Glomerular visceral epithelial cell (primary cell): ENCODE data around the gene RNU1-4.
"Not testable (repeated sequence)": the region's sequence is repeated elsewhere in the genome, so short reads cannot be mapped to it uniquely, and the experiment has no call there.

ENCODE experiments used
- DNase-seq: peaks from one replicate; pipeline ENCODE4 v3.0.0-alpha.2; 2016; ENCODE audit errors: extremely low spot score

The RNU1-4 gene

DNA sequence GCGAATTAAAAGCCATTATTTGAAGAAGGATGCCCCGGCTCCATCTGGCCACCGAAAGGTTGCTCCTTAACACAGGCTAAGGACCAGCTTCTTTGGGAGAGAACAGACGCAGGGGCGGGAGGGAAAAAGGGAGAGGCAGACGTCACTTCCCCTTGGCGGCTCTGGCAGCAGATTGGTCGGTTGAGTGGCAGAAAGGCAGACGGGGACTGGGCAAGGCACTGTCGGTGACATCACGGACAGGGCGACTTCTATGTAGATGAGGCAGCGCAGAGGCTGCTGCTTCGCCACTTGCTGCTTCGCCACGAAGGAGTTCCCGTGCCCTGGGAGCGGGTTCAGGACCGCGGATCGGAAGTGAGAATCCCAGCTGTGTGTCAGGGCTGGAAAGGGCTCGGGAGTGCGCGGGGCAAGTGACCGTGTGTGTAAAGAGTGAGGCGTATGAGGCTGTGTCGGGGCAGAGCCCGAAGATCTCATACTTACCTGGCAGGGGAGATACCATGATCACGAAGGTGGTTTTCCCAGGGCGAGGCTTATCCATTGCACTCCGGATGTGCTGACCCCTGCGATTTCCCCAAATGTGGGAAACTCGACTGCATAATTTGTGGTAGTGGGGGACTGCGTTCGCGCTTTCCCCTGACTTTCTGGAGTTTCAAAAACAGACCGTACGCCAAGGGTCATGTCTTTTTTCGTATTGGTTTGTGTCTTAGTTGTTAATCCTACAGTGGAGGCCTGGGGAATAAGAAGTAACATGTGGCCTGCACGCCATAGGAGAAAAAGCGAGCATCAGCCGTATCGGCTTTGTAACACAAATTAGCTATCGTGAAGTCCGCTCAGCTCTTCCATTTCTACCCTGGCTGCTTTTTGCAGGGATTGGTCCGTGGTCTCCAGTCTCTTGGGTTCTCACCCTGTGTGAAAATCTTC, at the start of gene RNU1-4:
Gene RNU1-4 (plus strand): TSS at position 470 of the 918 bp plus-strand sequence.
- not testable (repeated sequence) for DNase-seq

DNA sequence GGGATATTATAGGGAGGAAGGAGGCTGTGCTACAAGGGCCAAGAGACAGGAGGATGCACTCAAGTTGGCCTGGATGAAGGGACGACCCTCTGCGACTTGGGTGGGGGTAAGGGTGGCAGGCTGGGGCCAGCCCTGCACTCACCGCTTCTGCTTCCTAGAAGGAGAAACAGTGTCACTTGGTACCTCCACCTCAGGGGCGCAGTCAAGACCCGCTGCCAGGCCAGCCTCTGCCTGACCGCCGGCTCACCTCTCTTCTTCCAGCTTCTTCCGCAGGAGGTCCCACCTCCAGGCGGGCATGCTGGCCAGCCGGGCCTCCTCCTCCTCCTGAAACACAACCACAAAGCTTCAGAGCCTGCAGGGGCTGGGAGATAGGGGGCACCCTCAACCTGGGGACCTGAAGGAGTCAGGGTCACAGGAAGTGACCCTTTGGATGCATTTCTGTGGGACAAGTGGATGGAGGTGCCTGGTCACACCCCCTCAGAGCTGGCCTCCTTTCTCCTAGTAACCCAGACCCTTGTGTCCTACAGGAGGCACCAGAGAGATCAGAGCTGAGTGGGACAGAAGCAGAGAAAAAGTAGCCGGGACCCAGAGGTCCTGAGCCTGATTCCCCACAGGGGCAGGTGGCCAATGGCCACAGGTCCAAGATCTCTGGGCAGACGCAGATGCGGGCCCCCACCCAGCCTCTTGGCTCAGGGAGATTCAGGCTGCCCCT, 49.2 kb upstream of the RNU1-4 start:
- DNase-seq = not testable (repeated sequence)

DNA sequence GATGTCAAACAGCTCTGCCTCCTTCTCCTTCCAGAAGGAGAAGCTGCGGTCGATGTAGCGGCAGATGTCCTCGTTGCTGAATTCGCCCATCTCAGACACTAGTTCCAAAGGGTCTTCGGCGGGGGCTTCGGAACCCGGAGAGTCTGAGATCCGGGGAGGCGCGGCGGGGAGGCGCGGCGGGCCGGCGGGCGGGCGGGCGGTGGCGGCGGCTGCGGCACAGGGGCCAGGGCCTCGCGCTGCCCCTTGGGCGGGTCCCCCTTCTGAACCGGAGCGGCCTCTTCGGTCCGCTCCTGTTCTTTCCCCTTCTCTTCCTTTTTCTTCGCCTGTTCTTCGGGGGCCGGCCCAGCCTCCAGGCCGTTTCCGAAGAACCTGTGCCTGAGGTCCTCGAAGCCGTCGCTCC, 48.0 kb upstream of the RNU1-4 start:
- DNase-seq = not testable (repeated sequence)

DNA sequence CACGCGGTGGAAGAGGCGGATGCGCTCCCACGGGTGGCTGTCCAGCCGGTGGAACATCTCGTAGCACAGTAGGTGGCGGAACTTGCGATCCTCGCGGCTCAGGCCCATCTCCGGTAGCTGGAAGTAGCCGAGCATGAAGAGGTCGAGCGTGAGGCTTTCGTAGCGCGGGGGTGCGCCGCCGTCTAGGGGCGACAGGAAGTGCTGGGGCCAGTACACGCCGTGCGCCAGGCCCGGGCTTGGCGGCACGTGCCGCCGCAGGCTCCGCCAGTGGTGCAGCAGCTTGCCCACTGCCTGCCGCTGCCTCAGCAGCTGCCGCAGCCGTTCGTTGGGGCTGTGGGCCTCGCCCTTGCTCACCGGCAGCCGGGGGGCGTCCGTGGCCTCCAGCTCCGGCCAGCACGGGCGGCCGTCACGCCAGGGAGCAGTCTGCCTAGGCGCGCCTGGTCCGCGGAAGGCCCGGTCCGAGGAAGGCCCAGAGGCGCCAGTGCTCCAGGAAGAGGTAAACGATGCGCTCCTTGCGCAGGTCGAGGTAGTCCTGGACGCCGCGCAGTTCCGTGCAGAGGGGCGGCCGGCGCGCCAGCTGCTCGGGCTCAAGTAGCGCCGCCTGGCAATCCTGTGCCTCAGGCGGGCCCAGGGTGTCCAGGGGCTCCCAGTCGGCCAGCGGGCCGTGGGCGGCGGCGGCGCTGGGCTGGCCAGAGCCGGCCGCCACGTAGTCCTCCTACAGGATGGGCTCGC, 47.4 kb upstream of the RNU1-4 start:
- DNase-seq = not testable (repeated sequence)

DNA sequence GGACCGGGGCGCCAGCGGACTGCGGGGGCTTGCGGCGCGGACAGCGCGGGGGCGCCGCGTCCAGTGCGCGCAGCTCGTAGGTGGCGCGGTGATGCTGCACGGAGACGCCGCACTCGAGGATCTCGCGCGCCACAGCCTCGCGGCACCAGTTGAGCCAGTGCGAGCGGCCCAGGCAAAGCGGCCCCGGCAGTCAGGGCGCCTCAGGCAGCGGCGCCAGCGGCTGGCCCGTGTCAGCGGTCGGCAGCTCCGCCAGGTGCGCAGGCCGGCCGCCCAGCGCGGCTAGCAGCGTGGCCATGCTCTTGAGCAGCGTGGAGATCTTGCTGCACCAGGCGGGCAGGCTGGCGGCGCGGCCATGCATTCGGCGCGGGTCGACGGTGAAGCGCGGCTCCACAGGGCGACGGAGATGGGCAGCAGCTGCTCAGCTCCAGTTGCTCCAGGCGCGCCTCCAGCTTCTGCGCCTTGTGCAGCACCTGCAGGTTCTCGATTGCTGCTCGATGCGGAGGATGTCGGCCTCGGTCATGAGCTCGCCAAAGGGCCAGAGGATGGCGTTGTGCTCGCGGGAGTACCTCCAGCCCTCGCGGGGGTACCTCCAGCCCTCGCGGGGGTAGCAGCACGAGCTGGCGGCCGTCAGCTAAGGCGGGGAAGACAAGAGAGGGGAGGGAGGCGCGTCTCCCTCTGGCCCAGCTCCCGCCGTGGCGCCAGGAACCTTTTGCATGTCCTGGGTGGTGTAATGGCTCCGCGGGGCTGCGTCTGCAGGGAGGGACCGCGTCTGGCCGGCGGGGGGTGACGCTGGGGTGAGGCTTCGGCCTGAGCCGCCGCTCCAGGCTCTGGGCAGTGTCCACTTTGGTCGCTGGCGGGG, 46.6 kb upstream of the RNU1-4 start:
- not testable (repeated sequence) for DNase-seq

DNA sequence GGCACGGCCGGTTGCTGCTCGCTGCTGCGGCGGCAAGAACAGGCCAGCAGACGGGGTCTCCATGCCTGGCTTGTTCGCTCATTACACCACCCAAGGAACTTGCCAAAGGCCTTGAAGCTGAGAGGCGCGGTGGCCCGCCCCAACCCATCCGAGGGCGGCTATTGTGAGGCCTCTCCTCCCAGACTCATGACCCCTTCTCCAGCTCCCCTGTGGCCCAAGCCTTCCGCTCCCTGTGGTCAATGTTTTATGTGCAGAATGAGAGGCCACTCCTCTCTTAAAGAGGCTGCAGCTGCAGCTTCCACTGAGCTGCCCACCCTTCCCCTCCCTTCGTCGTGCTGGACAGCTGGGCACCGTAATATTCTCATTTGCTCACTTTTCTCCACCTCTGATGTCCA, 46.0 kb upstream of the RNU1-4 start:
- DNase-seq = not testable (repeated sequence)

DNA sequence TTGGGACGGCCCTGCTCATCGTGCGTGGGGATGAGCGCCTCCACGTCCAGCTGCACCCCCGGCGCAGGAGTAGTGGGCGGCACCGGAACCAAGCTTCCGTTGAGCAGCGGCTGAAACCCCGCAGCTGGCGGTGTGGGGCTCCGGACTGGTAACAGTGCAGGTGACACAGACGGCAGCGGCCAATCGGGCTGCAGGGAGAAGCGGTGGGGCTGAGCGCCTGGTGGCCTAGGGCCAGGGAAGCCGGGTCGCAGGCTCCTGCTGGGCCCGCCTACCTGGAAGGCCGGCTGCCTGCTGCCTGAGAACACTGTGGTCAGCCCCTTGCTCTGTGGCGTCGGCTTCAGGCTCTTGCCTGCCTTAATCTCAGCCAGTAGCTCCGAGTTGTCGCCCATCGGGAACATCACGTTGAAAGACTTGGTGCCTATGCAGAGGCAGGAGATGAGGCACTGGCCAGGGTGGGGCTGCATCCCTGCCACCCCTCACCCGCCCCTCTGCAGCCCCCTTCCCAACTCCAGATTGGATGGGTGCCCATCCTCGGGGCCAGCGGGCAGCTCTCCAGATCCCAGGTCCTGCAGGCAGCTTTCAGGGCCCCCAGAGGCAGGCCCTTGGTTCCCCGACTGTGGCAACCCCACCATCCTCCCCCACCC, 43.7 kb upstream of the RNU1-4 start:
- DNase-seq = peak; percentile 10

DNA sequence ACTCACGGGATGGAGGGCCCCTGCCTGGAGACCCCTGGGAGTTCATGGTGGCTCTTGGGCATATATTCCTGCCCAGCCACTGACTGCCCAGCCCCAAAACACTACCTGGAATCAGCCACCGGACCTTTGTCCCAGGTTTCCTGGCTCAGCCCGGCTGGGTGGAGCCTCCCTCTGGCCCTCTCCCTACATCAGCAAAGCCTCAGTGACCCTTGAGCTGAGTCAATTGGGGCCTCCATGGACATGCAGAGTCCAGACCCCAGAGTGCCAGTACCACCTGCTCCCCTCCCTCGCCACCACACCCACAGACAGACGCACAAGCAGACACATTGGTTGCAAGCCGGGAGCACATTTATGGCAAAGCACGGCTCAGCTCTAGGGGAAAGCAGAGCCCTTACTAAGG, 43.2 kb upstream of the RNU1-4 start:
- not testable (repeated sequence) for DNase-seq

DNA sequence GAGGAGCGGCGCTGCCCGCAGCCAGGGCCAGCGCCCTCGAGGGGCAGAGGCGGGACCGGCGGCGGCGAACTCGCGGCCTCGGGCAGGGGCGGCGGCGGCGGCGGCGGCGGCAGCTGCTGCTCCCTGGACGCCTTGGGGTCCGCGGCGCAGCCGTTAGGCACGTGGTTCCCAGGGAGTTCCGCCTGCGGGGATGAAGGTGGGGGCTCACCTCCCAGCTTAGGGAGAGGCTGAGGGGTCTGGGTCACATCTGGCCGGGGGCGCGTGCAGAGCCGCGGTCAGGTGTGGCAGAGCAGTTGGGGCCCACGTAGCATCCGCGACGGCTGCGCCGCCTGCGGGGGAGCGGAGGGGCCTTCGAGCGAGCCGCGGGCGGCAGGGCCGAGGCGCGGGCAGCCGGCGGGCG, 40.9 kb upstream of the RNU1-4 start:
- not testable (repeated sequence) for DNase-seq

DNA sequence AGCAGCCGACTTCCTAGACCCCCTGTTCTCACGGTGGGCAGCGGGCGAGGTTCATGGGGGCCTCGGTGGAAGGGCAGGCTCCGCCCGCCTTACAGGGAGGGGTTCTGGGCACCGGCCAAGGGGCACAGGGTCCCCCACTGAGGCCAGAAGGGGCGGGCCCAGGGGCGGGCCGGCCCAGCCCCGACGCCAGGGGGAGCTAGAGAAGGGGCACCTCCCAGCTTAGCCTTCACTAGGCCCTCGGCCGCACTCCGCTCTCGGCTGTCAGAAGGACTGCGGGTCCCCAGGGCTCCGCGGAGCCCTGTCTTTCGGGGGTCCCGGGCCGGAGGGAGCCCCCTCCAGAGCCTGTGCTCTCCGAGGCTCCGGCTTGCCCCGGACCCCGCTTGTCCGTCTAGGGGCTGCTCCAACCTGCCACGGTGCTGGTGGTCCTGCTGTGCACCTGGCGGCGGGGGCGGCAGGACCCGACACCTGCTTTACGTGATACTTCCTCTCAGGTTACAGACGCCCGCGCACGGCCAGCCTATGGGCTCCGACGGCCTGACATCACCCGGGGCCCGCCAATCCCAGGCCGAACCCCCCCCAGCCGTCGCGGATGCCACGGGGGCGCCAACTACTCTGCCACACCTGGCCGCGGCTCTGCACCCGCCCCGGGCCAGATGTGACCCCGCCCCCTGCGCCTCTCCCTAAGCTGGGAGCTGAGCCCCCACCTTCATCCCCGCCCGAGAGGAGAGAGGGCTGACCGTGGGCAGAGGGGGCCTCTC, 40.0 kb upstream of the RNU1-4 start:
- DNase-seq = not testable (repeated sequence)

DNA sequence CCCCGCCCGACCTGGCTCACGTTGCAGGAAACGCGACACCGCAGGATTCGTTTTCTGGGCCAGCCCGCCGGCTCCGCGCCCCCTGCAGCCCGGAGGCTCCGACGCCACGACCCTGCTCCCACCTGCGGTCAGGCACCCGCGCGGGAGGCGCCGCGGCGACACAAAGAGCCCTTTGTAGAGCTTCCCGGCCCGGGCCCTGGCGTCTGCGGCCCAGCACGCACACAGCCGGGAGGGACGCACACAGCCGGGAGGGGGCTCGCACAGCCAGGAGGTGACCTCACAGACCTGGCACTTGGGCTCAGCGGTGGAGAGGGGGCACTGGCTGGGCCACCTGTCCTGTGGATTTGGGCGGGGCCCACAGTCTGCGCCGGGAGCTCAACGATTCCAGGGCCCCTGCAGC, 39.1 kb upstream of the RNU1-4 start:
- DNase-seq = not testable (repeated sequence)

DNA sequence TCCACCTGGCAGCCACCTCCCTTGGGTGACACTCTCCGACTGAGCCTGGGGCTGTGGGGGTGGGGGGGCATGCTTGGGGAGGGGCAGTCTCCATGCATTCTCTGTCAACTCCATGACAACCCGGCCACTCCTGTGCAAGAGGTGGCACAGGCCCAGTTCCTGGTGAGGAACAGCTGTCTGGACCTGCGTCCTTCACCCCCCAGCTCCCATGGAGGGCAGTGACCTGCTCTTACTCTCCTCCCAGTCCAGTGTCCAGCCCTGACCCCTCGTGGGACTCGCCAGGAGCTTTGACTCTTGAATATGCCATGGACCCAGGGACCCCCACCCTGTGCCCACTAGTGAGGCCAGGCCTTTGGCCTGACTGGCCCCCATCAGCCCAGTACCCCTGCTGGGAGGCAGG, 38.0 kb upstream of the RNU1-4 start:
- DNase-seq = not testable (repeated sequence)

DNA sequence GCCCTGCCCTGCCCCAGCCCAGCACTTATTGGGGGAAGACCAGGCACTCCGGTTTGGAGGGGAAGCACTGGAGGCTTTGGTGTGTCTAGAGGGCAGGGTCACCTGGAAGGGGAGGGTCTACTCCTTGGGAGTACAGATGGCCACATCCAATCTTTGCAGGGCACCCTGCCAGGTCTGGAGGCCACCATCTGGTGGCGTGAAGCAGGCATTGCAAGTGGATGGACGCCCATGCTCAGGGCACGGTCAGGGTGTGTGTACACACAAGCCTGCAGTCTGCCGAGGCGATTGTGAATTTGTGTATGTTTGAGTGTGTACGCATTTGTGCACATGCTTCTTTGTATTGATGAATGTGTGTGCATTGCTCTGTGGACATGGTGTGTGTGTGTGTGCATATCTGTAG, 37.2 kb upstream of the RNU1-4 start:
- DNase-seq = not testable (repeated sequence)

DNA sequence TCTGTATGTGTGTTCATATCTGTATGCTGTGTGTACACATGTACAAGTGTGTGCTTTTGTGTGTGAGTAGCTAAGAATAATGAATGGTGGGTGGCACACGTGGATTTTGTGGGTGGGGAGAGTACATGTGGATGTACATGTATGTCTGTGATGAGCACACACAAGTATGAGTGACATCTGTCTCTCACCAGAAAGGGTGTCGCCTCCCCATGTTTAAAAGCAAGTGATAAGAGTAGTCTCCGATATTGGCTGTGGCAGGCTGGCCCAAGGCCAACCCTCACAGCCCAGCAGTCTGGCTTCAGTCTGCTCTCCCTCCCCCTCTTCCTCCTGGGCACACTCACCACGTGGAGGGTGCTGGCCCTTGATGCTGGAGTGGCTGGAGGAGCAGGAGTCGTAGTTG, 36.7 kb upstream of the RNU1-4 start:
- not testable (repeated sequence) for DNase-seq

DNA sequence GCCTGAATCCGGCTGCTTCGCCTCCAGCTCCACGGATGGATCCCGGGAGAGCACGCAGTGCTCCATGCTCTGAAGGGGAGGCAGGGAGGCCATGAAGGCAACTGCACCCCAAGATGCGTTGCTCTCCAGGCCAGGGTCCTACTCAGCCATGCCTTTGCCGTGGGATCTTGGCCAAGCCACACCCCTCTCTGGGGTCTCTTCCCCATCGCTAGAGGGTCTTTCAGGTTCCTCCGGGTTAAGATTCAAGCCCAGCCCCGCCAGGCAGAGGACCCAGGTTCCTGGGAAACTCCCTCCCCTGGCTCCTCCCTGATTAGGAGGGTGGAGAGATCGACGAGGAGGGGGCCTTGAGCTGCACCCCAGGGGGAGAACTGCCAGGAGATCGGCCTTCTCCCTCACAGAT, 36.2 kb upstream of the RNU1-4 start:
- not testable (repeated sequence) for DNase-seq

DNA sequence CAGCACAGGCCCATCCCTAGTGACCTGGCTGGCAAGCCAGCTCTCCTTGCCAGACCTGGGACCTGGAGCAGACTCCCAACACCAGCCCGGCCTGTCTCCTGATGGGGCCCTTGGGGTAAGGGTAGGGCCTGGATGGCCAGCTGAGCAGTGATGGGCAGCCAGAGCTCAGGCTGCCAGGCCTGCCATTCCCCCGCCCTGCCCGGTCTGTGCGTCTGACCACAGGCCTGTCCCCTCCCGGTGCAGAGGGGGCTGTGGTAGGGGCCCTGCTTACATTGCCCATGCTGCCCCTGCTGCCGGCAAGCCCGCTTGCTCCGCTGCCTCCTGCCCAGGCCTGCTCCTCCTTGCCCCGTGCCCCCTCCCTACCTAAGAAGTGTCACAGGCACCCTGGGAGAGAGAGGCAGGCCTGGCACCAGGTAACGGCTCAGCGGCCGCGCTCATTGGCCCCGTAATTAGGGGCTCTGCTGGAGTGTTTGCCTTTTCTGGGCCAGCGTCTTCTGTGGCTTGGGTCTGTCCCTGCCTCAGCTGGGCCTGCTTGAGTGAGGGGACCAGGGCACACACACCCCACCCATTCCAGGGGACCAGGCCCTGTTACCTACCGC, 35.7 kb upstream of the RNU1-4 start:
- DNase-seq = not testable (repeated sequence)

DNA sequence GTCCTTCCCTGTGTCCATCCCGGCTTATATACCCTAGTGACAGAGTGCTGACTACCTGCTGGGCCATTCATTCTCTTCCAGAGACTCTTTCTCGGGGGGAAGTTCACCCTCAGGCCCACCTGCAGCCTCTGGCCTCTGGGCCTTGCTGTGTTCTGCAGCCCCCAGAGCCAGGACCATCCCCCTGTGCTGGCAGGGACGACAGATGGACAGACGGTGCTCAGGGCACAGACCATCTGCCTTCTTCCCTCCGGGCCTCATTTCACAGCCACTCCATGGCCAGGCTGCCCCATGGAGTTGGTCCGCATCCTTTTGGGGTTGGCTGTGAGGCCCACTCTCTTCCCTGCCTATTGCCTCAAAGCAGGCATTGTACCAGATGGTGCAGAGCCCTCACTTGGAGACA, 34.0 kb upstream of the RNU1-4 start:
- not testable (repeated sequence) for DNase-seq

DNA sequence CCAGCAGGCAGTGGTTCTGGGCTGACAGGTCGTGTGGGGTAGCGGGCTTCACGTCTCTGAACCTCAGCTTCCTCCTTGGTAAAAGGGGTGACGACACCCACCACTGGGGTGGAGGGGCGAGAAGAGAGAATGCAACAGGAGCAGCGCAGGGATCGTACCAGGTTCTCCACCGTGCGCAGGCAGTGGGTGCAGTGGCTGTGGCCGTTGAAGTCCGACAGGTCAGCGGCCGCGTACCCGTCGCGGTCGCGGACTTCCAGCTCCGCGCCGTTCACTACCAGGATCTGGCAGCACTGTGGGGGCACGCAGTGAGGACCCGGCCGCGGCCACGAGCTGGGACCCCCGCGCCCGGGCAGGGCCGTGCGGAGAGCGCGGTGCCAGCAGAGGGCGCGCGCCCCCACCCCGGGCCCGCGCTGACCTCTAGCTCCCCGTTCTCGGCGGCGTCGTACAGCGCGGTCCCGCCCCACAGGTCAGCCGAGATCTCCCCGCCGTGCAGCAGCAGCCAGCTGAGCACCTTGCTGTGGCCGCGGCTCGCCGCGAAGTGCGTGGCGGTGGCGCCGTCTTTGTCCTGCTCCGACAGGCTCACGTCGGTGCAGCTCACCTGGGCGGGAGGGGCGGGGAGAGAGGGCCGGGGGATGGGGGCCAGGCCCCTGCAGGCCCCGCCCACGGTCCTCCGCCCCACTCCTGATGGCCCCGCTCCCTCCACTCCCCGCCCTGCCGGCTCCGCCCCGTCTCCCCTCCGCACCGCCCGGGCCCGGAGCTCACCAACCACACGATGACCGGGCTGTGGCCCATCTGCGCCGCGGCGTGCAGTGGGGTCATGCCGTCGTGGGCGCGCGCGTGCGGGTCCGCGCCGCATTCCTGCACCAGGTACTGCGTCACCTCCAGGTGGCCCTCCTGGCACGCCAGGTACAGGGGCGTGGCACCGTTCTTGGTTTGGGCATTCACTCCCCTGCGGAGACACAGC, 32.9 kb upstream of the RNU1-4 start:
- DNase-seq = not testable (repeated sequence)
